ENCODE measurements around the gene ZNF83.
"Not testable (repeated sequence)": the region's sequence is repeated elsewhere in the genome, so short reads cannot be mapped to it uniquely, and the experiment has no call there.

ZNF83 gene

GRCh38 chr19:52639996-52640395, 1.8 kb upstream of the ZNF83 start:
- no peak for DNase-seq (ENCODE audit: low read depth in 2 of 2)

DNA sequence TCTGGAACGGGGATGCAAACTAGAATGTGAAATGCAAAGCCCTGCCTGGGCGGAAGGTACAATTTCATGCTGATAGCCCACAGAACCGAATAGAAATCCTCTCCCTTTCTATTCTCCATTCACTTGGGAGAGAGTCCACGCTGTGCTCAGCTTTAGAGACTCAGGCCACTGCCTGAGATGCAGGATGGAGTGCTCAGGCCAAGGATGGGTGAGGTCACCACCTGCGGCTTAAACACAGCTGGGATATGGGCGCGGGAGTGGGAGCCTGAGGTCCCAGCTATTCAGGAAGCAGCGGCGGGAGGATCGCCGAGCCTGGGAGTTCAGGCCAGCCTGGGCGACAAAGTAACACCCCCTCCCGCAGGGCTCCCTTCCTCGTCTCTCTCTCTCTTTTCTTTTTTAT, 446 bp upstream of the ZNF83 start:
- no peak for DNase-seq (ENCODE audit: low read depth in 2 of 2)

- no peak for DNase-seq (ENCODE audit: low read depth in 2 of 2)
These were observed 2.2 kb downstream of the ZNF83 start for GRCh38 chr19:52635786-52636570.

DNA sequence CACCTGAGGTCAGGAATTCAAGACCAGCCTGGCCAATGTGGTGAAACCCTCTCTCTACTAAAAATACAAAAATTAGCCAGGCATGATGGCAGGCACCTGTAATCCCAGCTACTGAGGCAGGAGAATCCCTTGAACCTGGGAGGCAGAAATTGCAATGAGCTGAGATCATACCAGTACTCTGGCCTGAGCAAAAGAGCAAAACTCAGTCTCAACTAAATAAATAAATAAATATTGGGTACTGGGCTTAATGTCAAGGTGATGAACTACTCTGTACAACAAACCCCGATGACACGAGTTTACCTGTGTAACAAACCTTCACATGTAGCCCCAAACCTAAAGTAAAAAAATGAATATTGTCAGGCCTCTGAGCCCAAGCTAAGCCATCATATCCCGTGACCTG, 10.7 kb downstream of the ZNF83 start:
- DNase-seq (ENCODE audit: low read depth in 2 of 2) = not testable (repeated sequence)

DNA sequence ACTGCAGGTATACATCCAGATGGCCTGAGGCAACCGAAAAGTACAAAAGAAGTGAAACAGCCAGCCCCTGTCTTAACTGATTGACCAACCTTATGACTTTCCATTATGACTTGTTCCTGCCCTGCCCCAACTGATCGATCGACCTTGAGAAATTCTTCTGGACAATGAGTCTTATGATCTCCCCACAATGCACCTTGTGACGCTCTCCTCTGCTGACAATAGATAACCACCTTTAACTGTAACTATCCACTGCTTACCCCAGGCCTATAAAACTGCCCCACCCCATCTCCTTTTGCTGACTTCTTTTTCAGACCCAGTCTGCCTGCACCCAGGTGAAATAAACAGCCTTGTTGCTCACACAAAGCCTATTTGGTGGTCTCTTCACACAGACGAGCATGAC, 11.2 kb downstream of the ZNF83 start:
- no peak for DNase-seq (ENCODE audit: low read depth in 2 of 2)

GRCh38 chr19:52622261-52622660, 15.9 kb downstream of the ZNF83 start:
- DNase-seq (ENCODE audit: low read depth in 2 of 2) = no peak

DNA sequence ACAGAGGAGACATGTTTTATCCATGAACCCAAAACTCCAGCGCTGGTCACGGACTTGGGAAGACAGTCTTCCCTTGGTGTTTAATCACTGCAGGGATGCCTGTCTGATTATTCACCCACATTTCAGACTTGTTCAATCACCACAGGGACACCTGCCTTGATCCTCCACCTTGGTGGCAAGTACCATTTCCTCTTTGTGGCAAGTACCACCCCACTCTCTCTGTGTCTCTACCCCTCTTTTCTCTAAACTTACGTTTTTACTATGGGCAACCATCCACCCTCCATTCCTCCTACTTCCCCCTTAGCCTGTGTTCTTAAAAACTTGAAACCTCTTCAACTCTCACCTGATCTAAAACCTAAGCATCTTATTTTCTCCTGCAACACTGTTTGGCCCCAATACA, 16.8 kb downstream of the ZNF83 start:
- DNase-seq (ENCODE audit: low read depth in 2 of 2) = no peak

DNA sequence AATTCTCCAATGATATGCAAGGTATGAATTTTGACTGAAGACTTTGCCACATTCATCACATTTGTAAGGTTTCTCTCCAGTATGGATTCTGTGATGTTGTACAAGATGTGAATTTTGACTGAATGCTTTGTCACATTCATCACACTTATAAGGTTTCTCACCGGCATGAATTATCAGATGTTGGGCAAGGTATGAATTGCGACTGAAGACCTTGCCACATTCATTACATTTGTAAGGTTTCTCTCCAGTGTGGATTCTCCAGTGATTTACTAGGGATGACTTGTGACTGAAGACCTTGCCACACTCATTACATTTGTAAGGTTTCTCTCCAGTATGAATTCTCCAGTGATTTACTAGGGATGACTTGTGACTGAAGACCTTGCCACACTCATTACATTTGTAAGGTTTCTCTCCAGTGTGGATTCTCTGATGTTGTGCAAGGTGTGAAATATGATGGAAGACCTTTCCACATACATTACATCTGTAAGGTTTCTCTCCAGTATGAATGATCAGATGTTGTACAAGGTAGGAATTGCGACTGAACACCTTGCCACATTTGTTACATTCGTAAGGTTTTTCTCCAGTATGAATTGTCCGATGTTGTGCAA, 24.8 kb downstream of the ZNF83 start:
- DNase-seq (ENCODE audit: low read depth in 2 of 2) = no peak

GRCh38 chr19:52603558-52604207, 34.5 kb downstream of the ZNF83 start:
- DNase-seq (ENCODE audit: low read depth in 2 of 2) = no peak

DNA sequence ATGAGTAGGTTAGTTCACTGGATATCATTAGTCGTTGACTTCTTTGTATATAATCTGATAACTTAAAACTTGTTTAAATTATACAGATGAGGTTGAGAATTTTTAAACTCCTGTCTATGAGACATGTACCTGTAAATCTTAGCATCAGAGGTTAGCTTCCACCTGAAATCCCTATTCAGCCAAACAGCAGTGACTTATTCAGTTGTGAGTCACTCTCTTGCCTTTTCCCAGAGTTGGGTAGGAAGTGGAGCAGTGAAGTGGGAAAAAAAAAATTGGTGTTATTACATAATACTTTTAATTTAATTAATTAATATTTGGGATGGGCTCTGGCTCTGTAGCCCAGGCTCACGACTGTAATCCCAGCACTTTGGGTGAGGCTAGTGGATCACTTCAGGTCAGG, 35.2 kb downstream of the ZNF83 start:
- DNase-seq (ENCODE audit: low read depth in 2 of 2) = no peak

DNA sequence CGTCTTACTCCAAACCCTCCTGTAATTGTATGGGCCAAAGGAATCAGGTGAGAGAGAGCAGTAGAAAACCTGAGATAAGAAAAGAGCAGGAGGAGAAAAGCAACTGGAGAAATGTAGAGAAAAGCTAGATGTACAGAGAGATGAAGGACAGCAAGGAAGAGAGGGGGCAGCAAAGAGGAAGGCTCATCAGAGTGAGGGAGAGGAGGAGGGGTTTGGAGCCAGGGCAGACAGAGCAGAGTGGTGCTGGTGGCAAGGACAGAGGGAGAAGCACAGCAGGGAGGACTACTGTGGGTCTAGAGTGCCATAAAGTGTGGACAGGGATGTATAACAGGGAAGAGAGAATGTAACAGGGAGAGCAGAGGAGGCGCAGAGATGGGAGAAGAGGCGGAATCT, 36.2 kb downstream of the ZNF83 start:
- not testable (repeated sequence) for DNase-seq (ENCODE audit: low read depth in 2 of 2)

- peak; percentile 86 for DNase-seq (ENCODE audit: low read depth in 2 of 2)
These were observed 36.9 kb downstream of the ZNF83 start for GRCh38 chr19:52601025-52601973.

DNA sequence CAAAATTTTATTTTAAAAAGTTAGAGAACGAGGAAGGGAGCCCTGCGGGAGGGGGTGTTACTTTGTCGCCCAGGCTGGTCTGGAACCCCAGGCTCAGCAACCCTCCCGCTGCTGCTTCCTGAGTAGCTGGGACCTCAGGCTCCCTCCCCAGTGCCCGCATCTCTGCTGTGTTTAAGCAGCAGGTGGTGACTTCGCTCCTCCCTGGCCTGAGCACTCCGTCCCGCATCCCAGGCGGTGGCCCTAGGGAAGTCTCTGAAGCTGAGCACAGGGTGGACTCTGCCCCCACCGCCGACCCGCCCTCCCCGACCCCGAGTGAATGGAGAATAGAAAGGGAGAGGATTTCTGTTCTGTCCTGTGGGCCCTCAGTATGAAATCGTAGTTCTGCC, 37.5 kb downstream of the ZNF83 start:
- DNase-seq (ENCODE audit: low read depth in 2 of 2) = peak in 1 of 2 donors; percentile 0

DNA sequence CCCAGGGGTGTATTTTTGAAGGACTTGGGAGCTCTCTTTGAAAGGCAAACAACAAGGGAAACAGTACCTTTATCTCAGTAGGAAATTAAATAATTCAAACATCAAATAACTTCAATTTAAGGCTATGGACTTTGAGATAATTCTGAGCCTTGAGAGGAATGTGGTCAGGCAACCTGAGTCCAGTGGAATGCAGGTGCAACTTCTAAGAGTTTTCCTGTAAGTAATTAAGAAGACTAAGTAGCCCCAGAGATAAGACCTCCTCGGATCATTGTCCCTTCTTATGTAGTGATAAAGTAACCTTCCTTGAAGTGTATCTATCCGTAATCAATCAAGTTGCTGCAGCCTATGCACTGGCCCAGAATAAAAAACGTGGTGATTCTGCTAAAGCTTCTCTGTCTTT, 38.9 kb downstream of the ZNF83 start:
- no peak for DNase-seq (ENCODE audit: low read depth in 2 of 2)

DNA sequence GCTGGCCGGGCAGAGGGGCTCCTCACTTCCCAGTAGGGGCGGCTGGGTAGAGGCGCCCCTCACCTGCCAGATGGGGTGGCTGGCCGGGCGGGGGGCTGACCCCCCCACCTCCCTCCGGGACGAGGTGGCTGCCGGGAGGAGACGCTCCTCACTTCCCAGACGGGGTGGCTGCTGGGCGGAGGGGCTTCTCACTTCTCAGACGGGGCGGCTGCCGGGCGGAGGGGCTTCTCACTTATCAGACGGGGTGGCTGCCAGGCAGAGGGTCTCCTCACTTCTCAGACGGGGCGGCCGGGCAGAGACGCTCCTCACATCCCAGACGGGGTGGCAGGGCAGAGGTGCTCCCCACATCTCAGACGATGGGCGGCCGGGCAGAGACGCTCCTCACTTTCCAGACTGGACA, 44.7 kb downstream of the ZNF83 start:
- DNase-seq (ENCODE audit: low read depth in 2 of 2) = not testable (repeated sequence)

DNA sequence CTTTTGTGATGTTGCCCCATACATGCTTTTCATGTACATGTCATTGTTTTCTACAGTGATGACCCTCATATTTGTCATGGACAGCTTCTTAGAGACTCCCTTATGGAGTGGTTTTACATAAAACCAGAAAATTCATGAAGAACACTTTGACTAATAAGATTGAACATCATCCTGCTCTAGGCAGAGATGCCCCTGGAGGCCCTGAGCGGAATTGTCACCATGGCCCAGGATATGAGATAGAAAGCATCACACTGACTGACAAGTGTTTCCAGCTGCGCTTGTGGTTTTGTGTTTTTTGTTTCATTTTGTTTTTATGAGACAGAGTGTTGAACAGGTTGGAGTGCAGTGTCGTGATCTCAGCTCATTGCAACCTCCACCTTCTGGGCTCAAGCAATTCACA, 45.9 kb downstream of the ZNF83 start:
- DNase-seq (ENCODE audit: low read depth in 2 of 2) = no peak

DNA sequence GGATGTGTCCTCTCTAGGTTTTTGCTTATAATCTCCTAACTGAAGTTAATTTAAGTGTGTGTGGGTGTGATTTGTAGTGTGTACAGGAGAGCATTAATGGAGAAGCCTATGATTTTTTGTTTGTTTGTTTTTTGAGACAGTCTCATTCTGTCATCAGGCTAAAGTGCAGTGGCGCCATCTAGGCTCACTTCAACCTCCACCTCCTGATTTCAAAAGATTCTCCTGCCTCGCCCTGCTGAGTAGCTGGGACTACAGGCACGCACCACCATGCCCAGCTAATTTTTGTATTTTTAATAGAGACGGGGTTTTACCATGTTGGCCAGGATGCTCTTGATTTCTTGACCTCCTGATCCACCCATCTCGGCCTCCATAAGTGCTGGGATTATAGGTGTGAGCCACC, 47.4 kb downstream of the ZNF83 start:
- no peak for DNase-seq (ENCODE audit: low read depth in 2 of 2)

DNA sequence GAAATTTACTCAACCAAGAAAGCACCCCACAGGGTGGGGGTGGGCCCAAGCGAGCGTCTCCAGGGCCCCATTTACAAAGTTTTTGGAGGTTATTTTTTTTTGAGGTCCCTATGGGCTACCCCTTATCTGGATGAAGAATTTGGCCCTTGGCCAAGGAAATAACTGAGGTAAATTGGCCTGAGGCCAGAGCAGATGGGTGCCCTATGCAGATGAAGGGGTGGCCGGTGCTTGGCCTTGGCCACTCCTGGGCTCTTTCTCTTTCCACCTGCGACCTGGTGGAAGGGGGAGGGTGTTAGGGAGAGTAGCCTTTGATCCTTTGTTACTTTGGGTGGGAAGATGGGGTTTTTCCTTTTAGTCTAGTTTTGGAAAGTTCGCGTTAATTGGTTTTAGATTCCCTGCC, 52.6 kb downstream of the ZNF83 start:
- no peak for DNase-seq (ENCODE audit: low read depth in 2 of 2)

GRCh38 chr19:52584736-52585440, 53.3 kb downstream of the ZNF83 start:
- DNase-seq (ENCODE audit: low read depth in 2 of 2) = no peak

- DNase-seq (ENCODE audit: low read depth in 2 of 2) = peak; percentile 82 to 87
These were observed 67.9 kb downstream of the ZNF83 start, which contains the start of gene ZNF701 for GRCh38 chr19:52570000-52570861. Gene ZNF701 (plus strand): TSS chr19:52570287. CDS start chr19:52574148, 3,861 bp downstream.

Measured in stimulated activated CD8-positive, alpha-beta memory T cell treated with anti-CD3 and anti-CD28 coated beads, Interleukin-15, amount 100 ng/mL, for 48 hours (primary cell).